HG02852 (cell line): ENCODE data around the gene TUBGCP6.
A peak's percentile ranks its signal among the peaks of the same experiment; 100 is the strongest.
"Not testable (repeated sequence)": the region's sequence is repeated elsewhere in the genome, so short reads cannot be mapped to it uniquely, and the experiment has no call there.

Source experiments
- ATAC-seq: cut with Tn5 transposase; IDR thresholded peaks from one replicate; pipeline ENCODE4 v1.9.1; 2021; ENCODE audit warnings: mild to moderate bottlenecking, moderate library complexity; ENCODE audit not compliant: unreplicated experiment

The TUBGCP6 gene

DNA sequence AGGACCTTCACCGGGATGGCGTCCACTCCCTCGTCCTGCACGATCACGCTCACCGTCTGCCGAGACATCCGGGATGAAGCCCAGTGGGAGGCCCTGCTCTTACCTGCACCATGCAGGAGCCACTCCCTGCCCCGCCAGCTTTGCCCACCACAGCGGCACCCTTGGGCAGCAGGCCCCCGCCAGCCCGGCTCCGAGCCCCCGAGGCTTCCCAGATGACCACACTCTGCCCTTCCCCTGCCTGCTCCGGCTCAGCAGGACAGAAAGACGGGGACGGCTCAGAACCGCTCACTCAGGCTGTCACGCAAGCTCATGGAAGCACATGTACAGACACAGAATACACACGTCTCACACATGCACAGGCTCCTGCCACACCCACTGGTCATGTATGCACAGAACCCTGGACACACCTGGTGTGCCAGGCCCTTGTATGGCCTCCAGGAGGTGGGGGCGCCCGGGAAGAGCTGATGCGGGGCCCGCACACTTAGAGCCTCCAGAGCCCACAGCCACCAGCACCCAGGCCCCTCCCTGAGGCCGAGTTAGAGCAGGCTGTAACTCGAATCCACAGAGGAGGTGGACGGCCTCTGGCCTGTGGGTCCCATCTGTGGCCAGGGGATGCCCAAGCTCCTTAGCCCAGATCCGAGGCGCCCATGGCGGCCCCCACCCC is 34.3 kb upstream of the TUBGCP6 start:
- ATAC-seq: no peak

DNA sequence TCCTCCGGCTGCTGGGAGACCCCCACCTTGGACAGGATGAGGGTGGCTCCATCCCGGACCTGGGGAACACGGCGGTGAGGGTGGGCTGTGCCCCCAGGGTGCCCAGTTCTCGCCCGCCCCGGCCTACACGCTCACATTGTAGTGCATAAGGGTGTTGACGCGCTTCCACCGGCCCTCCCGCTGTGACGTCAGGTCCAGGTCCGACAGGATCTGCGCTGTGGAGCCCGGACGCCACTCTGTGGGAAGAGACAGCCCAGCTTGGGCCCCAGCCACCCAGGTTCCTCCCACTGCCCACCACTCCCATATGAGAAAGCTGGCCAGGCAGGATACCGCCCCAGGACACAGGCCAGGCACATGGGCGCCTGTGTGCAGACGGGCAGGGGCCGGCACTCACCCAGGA is 33.6 kb upstream of the TUBGCP6 start:
- no peak for ATAC-seq

DNA sequence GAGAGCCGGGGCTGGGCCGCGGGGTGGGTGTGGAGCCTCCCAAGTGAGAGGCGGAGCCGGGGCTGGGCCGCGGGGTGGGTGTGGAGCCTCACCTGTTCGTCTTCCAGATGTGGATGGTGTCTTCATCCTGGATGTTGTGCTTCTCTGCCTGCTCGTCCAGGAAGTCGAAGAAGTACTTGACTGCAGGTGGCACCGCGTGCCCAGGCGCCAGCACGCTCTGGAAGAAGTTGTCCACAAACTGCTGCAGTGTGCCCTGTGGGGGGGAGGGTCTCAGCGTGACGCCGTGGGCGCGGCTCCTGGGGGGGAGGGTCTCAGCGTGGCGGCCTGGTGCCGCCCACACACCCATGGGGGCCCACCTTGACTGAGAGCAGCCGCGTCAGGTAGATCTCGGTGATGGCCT is 32.9 kb upstream of the TUBGCP6 start:
- ATAC-seq: no peak

DNA sequence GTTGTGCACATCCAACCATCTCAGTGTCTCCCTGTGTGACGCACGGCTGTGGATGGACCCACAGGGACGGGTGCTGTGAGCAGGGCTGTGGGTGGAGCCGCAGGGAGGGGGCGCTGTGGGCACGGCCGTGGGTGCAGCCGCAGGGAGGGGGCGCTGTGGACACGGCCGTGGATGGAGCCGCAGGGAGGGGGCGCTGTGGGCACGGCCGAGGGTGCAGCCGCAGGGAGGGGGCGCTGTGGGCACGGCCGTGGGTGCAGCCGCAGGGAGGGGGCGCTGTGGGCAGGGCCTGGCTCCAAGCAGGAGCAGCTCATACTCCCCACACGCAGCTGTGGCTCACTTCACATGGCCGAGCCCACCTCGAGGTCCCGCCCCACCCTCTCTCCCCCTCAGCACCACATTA is 31.3 kb upstream of the TUBGCP6 start:
- ATAC-seq: peak; percentile 55

DNA sequence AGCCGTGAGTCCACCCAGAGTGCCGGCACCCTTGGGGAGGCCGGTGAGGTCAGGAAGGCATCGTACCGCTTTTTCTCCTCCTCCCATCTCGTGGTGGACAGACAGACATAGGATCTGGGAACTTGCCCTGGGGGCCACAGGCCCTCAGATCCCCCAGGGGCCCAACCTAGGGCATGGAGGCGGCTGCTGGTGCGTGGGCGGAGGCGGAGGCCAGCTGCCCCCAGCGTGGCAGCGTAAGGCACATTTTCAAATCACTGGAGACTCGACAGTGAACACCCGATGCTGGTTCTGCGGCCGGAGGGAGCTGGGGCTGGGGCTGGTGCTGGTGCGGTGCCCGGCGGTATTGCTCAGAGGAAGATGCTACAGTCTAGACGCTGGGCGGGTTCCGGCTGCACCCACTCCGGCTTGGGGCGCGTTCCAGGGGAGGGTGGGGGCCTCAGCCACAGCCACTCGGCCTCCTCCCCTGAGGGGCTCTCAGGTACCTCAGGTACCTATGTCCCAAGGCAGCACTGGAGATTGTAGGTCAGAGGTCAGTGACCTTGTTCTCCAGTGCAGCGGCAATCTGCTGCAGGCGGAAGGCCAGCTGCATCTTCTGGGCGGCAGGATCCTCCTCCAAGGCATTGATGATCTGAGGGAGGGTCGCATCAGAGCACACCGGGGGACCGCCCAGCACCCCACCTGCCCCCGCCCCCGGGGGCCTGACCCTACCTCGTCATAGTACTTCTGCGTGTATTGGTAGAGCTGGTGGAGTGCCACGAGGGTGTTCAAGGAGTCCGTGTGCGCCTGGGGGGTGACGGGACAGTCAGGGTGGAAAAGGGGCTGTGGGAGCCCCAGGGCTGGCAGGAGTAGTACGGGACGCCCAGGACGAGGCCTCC is 30.6 kb upstream of the TUBGCP6 start:
- no peak for ATAC-seq

DNA sequence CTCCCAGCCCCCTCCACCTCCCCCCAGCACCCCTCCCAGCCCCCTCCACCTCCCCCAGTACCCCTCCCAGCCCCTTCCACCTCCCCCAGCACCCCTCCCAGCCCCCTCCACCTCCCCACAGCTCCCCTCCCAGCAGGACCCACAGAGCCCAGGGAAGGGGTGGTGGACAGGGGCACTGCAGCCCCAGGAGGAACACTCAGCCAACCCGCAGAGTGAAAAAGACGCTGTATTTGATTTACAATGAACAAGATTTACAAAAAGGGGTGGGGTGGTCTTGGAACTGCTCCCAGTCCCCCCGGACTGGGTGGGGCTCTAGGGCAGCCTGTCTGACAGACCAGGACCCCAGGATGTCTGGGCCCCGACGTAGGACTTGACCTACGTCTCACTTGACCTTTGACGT is 29.9 kb upstream of the TUBGCP6 start:
- no peak for ATAC-seq

DNA sequence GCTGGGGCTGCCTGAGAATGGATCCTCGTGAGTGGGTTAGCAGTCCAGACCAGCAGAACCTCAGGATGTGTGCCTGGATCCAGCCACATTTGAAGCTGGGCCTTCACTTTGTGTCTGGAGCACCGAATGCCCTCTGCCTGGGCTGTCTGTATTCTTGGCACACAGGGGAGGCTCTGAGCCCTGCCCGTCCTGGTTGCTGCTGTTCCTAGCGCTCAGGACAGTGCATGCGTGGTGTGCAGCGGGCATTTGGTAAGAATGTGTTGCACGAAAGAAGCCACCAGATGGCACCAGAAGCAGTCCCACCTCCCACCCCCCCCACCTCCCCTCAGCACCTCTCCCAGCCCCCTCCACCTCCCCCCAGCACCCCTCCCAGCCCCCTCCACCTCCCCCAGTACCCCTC is 29.5 kb upstream of the TUBGCP6 start:
- ATAC-seq: no peak

DNA sequence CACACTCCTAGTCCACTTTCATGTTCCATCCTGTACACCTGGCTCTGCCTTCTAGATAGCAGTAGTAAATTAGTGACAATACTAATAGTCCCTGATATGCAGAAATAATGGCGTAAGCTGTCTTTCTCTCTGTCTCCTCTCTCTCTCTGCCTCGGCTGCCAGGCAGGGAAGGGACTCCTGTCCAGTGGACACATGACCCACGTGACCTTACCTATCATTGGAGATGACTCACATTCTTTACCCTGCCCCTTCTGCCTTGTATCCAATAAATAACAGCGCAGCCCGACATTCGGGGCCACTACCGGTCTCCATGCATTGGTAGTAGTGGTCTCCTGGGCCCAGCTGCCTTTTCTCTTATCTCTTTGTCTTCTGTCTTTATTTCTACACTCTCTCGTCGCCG is 29.0 kb upstream of the TUBGCP6 start:
- not testable (repeated sequence) for ATAC-seq

DNA sequence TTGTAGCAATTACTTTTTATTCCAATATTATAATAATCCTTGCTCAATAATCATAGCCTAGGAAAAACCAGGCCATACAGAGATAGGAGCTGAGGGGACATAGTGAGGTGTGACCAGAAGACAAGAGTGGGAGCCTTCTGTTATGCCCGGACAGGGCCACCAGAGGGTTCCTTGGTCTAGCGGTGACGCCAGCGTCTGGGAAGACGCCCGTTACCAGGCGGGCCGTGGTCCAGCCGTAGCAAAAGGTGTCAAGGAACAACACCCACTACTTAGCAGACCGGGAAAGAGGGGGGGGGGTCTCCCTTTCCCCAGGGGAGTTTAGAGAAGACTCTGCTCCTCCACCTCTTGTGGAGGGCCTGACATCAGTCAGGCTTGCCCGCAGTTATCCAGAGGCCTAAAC is 28.5 kb upstream of the TUBGCP6 start:
- ATAC-seq: not testable (repeated sequence)

DNA sequence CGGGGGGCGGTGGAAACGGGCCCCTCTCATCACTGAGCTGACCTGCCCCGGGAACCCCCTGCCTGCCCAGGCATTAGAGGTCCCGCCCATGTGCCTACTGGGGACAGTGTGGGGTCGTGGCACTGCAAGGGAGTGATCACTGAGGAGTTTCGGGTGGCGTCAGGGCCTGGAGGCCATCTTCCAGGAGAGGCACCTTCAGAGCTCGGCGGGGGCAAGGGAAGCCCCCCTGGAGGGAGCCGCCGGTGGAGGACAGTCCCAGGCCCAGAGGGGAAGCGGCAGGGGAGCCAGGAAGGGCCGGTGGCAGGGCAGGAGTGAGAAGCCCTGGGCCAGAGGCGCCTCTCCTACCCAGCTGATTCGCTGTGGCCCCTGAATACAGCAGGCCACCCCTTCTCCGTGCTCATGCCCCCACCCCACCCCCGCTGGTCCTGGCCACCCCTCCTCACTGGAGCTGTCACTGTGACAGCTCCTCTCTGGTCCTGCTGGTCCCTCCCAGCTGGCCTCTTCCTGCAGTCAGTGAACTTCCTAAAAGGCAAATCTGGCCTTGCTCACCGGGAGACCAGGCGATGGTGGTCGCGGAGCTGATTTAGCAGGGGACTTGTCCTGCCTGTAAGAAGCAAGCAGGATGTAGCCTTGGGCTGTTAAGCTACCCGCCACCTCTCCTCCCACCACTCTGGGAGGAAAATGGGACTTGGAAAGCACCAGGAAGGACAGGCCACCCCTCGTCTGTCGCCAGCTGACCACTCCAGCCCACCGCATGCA is 27.4 kb upstream of the TUBGCP6 start:
- no peak for ATAC-seq

DNA sequence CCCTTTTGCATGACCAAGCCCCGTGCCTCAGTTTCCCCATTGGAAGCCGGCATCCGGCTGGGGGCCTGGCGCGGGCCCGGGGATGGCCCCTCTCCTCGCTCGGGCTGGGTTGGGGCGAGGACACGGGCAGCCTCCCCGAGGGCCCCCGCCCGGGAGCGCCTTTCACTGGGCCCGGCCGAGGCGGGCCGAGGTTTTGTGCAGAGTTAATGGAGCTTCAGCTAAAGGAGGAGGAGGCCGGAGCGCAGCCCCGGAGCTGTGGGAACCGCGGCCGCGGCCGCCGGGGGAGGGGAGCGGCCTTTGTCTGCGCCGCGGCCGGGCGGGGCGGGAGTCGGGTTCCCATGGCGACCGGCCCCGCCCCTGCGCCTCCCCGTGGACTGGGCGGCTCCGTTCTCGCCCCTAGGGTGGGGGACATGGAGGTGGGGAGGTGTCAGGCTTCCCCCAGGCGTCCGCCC is 26.7 kb upstream of the TUBGCP6 start:
- no peak for ATAC-seq

DNA sequence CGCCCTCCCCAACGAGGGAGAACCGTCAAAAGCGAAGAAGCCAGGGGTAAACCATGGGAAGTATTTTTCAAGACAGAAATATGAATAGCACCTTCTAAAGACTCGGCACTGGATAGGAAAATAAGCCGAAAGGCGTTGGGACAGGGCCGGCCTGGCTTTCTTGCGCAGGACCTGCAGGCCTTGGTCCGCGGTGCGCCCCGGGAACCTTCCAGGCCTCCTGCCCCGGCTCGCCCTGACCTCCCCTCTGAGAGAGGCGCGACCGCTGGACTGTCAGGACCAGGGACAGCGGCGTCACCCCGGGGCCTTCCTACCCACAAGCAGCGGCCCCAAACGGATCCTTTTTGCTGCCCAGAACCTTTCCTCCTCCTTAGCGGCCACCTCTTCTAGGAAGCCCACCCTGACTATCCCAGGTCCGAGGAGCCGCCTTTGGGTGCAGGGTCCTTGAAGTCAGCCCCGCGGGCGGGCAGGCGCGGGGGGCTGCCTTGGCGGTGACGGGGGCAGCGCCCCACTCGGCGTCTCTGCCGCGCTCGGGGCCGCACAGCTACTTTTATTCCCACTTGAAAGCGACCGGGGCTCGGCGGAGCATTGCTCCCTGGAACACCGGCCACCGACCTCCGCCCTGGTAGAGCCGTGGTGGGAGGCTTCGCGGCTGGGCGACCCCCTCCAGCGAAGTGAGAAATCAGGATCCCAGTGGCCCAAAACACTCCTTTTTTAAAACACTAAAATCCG is 26.0 kb upstream of the TUBGCP6 start:
- no peak for ATAC-seq

DNA sequence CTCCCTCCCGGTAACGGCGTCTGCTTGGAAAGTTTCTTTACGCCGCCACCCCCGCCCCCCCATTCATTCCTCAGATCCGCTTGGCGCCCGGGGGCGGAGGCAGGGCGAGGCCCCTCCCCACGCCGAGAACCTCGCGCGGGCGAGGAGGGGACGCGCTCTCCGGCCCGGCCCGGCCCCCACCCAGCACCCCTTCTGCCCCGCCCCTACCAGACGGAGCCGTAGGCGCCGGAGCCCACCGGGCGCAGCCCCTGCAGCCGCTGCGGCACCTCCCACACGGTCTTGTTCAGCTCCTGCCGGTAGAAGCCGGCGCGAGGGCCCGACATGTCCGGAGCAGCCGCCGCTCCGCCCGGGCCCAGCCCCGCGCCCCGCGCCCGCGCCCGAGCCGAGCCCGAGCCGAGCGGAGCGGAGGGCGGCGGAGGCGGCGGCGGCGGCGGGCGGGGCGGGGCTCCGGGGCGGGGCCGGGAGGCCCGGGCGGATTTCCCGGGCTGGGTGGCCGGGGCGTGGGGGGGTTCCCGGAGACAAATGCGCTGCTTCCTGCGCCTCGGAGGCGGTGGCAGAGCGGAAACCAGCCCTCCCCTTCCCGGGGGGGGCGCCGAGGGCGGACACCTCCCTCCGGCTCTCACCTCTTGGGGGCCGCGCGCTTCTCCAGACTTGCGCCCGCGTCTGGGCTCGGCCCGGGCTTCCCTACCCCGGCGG is 25.3 kb upstream of the TUBGCP6 start, which contains the start of gene MAPK11:
TSS of gene MAPK11 (minus strand) at position 411 of the 696 bp plus-strand sequence. CDS start at position 323, 88 bp downstream.
- ATAC-seq: no peak

DNA sequence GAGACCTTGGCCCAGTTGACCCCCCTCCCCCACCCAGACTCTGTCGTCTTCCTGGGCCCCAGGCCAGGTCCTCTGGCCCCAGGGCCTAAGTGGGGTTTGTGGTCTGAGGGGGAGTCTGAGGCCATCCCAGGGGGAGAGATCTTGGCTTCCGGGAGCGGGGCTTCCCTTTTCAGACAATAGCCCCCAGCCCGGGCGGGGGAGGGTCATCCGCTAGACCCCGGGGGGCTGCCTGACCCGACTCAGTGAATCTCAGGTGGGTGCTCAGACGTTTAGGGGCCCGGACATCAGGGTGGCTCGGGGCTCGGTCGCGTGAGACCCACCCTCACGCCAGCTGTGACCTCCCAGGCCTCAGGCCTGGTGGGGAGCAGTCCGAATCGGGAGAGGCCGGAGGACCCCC is 24.7 kb upstream of the TUBGCP6 start:
- no peak for ATAC-seq

DNA sequence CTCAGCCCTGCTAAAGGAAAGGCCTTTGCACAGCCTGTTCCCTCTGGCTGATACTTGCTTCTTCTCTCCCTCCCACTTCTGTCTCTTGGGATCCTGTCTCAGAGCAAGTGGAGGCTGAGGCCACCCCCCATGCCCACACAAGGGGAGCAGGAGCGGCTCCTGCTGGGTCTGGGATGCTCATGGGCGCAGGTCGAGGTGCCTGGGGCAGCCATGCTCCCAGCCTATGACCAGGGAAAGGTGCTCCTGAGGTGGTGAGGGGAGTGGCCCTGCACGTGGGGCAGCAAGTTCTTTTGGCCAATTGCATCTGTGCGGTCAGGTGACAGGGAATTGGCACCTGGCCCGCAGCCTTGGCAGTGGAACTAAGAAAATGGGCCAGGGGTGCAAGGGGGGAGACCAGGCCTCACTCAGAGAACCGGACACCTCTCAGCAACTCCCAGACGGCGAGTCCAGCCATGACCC is 23.9 kb upstream of the TUBGCP6 start:
- ATAC-seq: no peak

DNA sequence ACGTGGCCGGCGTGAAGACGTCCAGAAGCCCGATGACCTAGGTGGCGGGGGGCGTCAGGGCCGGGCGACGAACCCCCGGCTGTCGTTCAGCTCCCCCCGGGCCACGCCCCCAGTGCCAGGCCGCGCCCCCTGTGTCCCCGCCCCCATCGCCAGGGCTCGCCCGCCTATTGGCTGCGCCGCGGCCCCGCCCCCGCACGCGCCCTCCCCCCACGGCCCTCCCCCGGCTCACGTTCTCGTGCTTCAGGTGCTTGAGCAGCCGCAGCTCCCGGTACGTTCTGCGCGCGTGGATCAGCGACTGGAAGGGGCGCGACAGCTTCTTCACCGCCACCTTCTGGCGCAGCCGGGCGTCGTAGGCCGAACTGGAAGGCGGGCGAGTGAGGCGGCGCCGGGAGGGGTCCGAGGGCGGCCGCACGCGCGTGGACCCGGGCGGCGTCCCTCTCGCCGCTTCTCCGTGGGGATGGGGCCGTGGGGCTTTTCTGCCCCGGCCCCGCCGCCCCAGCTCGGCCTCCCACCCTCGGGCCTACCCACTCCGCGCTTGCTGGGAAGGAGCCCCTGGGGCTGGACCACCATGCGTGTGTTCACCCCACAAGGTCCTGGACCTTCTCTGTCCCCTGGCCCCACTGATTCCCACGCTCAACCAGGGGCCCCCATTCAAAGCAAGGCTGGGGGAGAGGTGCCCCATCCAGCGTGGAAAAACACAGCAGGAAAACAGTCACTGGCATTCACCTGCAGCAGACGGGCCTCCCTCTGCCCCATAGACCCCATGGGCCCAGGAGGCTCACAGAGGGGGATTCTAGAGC is 23.0 kb upstream of the TUBGCP6 start:
- ATAC-seq: no peak

DNA sequence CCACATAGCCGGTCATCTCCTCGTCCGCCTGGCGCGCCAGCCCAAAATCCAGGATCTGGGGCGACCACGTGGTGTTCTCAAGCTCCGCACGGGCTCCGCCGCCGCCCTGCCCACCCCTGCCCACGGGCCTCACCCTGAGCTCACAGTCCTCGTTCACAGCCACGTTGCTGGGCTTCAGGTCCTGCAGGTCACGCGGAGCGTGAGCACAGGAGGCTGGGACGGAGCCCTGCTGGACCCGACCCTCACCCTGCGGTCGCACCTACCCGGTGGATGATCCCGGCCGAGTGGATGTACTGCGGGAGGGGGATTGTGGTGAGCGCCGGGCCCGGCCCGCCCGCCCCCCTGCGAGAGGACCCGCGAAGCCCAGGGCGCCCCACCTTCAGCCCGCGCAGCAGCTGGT is 22.2 kb upstream of the TUBGCP6 start:
- no peak for ATAC-seq

DNA sequence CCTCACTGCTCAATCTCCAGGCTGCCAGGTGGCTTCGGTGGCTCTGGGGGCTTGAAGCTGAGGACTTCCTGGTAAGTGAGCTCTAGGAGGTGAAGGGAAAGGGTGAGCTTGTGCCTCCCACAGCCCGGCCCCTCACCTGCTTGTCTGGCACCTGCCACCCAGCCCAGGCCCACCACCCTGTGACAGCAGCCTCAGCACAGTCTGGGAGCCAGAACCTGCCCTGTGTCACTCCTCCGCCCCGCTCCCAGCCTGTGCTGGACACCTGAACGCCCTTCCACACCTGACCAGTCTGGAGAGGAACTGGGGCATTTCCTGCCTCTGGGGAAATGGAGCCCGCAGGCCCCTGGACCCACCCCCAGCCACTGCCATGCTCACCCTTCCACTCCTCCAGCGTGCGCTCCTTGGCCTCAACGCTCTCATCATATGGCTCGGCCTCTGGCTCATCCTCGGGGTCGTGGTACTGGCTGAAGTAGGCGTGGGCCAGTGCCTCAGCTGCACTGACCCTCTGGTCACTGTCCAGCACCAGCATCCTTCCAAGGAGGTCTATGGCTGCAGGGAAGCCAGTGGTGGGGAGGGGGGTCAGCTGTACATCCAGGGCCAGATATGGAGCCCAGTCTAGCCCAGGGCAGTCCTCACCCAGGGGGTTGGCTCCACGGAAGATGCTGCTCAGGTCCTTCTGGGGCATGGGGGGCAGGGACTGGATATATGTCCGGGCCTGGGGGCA is 20.3 kb upstream of the TUBGCP6 start:
- ATAC-seq: no peak
